ENCODE results near the gene ANKRD12.
A peak's percentile ranks its signal among the peaks of the same experiment; 100 is the strongest.

The ANKRD12 gene

DNA sequence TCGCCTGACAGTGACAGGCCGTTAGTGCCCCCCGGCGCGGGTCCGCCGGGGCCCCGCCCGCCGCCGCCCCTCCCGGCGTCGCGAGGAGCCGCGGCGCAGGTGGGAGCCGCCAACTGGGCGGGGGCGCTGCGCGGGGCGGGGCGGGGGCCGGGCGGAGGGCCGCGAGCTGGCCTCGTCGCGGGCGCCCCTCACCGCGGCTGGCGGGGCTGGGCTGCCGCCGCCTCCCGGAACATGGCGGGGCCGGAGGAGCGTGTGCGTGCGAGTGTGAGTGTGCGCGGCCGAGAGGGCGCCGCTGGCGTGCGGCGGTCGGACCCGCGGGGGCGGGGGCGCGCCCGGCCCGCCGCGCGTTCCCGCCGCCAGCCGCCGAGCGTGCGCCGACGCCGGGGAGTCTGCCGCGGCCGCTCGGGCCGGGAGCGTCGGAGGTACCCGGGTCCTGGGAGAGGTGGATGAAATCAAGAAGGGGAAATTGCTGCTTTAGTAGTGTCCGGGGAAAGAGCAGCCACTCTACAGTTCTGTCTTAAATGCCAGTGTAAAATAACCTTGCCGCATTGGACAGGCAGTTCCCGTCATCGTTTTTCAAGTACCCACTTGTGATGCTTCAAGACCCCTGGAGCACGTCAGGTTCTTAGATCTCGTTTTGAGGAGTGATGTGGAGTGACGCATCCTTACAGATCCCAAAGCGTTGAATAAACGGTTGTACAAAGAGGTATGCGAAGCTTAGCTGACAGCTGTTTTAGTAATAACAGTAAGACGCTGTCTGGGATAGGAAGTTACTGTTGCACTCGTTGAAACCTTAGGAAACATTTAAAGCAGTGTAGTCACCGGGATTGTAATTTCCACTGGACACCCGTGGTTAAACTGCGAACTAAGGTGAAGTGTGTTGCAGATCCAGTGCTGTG is 836 bp downstream of the ANKRD12 start:
- TF ChIP-seq, protein P1, sequence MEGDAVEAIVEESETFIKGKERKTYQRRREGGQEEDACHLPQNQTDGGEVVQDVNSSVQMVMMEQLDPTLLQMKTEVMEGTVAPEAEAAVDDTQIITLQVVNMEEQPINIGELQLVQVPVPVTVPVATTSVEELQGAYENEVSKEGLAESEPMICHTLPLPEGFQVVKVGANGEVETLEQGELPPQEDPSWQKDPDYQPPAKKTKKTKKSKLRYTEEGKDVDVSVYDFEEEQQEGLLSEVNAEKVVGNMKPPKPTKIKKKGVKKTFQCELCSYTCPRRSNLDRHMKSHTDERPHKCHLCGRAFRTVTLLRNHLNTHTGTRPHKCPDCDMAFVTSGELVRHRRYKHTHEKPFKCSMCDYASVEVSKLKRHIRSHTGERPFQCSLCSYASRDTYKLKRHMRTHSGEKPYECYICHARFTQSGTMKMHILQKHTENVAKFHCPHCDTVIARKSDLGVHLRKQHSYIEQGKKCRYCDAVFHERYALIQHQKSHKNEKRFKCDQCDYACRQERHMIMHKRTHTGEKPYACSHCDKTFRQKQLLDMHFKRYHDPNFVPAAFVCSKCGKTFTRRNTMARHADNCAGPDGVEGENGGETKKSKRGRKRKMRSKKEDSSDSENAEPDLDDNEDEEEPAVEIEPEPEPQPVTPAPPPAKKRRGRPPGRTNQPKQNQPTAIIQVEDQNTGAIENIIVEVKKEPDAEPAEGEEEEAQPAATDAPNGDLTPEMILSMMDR (IDR thresholded peaks at IDR 0.05) = no peak
- no peaks in the 10 kb centered on the region for H3K36me3 ChIP-seq (ENCODE audit: control insufficient read depth, insufficient read depth, low read length)
- peak overlapping the region; percentile 92 for H3K4me2 ChIP-seq (ENCODE audit: low read length)
- peak overlapping the region; percentile 78 for H3K4me3 ChIP-seq (ENCODE audit: low read depth, low read length)
- no peaks in the 10 kb centered on the region for H3K27me3 ChIP-seq (ENCODE audit: control insufficient read depth, insufficient read depth, low read length)
- no peaks in the 10 kb centered on the region for H3K9me3 ChIP-seq (ENCODE audit: control insufficient read depth, low read length)
- H2AFZ ChIP-seq = peak overlapping the region; percentile 57
- H3K79me2 ChIP-seq = peaks cover 41% of the 10 kb centered on the region
- no peak overlapping the region for H3K9ac ChIP-seq
- H3K27ac ChIP-seq = peak overlapping the region; percentile 93
- peaks cover 15% of the 10 kb centered on the region for H3K4me1 ChIP-seq

- no peak overlapping the region for H3K4me2 ChIP-seq (ENCODE audit: low read length)
- H3K36me3 ChIP-seq (ENCODE audit: control insufficient read depth, insufficient read depth, low read length) = no peaks in the 10 kb centered on the region
- peaks cover 46% of the 10 kb centered on the region for H3K79me2 ChIP-seq
- no peaks in the 10 kb centered on the region for H3K9me3 ChIP-seq (ENCODE audit: control insufficient read depth, low read length)
- H3K4me3 ChIP-seq (ENCODE audit: low read depth, low read length) = no peak overlapping the region
- no peak overlapping the region for H3K9ac ChIP-seq
- no peaks in the 10 kb centered on the region for H3K27me3 ChIP-seq (ENCODE audit: control insufficient read depth, insufficient read depth, low read length)
- TF ChIP-seq, protein P1 (IDR thresholded peaks at IDR 0.05) = no peak
- no peak overlapping the region for H3K27ac ChIP-seq
- H3K4me1 ChIP-seq = peaks cover 15% of the 10 kb centered on the region
- no peak overlapping the region for H2AFZ ChIP-seq
Measured at GRCh38 chr18:9139400-9140039, 2.9 kb downstream of the ANKRD12 start.

DNA sequence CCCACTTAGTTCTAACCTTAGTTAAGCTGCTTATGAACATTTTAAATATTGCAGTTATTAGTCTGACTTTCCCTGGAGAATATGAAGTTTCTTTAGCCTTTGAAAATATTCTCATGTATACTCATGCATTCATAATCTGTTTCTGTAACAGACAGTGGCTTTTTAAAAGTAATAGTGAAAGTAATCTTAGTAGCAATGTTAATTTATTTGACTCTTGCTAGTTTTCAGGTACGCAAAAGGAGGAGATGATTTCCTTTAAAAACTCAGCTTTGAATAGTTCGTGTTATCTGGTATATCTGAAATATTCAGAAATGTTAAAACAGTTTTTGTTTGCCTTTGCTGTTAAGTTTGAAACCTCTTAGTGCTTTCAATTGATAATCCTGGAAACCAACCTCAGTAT is 3.8 kb downstream of the ANKRD12 start:
- no peak overlapping the region for H3K4me2 ChIP-seq (ENCODE audit: low read length)
- no peak overlapping the region for H3K9ac ChIP-seq
- H3K9me3 ChIP-seq (ENCODE audit: control insufficient read depth, low read length) = no peaks in the 10 kb centered on the region
- no peaks in the 10 kb centered on the region for H3K27me3 ChIP-seq (ENCODE audit: control insufficient read depth, insufficient read depth, low read length)
- H3K4me3 ChIP-seq (ENCODE audit: low read depth, low read length) = no peak overlapping the region
- H3K36me3 ChIP-seq (ENCODE audit: control insufficient read depth, insufficient read depth, low read length) = no peaks in the 10 kb centered on the region
- H3K79me2 ChIP-seq = peaks cover 49% of the 10 kb centered on the region
- peaks cover 15% of the 10 kb centered on the region for H3K4me1 ChIP-seq
- TF ChIP-seq, protein P1 (IDR thresholded peaks at IDR 0.05) = no peak
- H3K27ac ChIP-seq = no peak overlapping the region
- H2AFZ ChIP-seq = no peak overlapping the region

DNA sequence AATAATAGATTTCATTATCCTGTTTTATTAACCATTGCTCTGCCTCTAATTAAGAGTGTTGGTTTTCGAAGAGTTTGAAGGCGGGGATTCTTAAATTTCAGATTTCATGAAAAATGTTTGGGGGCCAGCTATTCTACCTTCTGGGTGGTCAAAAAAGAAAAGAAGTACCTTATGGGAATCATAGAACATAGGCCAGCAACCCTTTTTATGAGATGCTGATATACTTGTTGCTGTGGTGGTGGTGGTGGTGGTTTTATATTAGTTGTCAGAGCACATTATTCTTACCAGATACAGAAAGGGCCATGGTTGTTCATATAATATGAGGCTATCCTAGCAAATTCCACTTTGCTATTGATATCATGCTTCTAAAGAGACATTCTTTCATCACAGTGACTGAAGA is 4.4 kb downstream of the ANKRD12 start:
- H3K9me3 ChIP-seq (ENCODE audit: control insufficient read depth, low read length) = no peaks in the 10 kb centered on the region
- H3K4me1 ChIP-seq = peaks cover 12% of the 10 kb centered on the region
- no peak overlapping the region for H3K4me2 ChIP-seq (ENCODE audit: low read length)
- H3K27me3 ChIP-seq (ENCODE audit: control insufficient read depth, insufficient read depth, low read length) = no peaks in the 10 kb centered on the region
- H3K4me3 ChIP-seq (ENCODE audit: low read depth, low read length) = no peak overlapping the region
- H3K27ac ChIP-seq = no peak overlapping the region
- TF ChIP-seq, protein P1 (IDR thresholded peaks at IDR 0.05) = no peak
- no peaks in the 10 kb centered on the region for H3K36me3 ChIP-seq (ENCODE audit: control insufficient read depth, insufficient read depth, low read length)
- H2AFZ ChIP-seq = no peak overlapping the region
- peaks cover 49% of the 10 kb centered on the region for H3K79me2 ChIP-seq
- no peak overlapping the region for H3K9ac ChIP-seq

Data from parathyroid adenoma (tissue), 2 donors.